Stimulated activated memory B cell treated with anti-CD40 and anti-IgM and Interleukin-4, amounts not matched to agents 10 μg/mL and 1 μg/mL and 100 μg/mL, for 72 hours (primary cell): ENCODE measurements around the gene TMEM108.

Source experiments
- ATAC-seq: fragments of 150-1000 bp; cut with Tn5 transposase; 2 replicates; pipeline ENCODE4 v1.10.0; 2021
- H3K27ac Mint-ChIP-seq: one replicate; pipeline ENCODE4 v1.8.0; 2022; ENCODE audit warnings: mild to moderate bottlenecking, mixed read lengths
- H3K27me3 Mint-ChIP-seq: one replicate; pipeline ENCODE4 v1.8.0; 2022; ENCODE audit warnings: mixed read lengths
- H3K36me3 Mint-ChIP-seq: one replicate; pipeline ENCODE4 v1.8.0; 2022; ENCODE audit warnings: mixed read lengths
- H3K4me1 Mint-ChIP-seq: one replicate; pipeline ENCODE4 v1.8.0; 2022; ENCODE audit warnings: mixed read lengths
- H3K4me3 Mint-ChIP-seq: one replicate; pipeline ENCODE4 v1.8.0; 2022; ENCODE audit warnings: mild to moderate bottlenecking, moderate library complexity, mixed read lengths
- H3K9me3 Mint-ChIP-seq: one replicate; pipeline ENCODE4 v1.8.0; 2022; ENCODE audit warnings: mixed read lengths

TMEM108 gene

DNA sequence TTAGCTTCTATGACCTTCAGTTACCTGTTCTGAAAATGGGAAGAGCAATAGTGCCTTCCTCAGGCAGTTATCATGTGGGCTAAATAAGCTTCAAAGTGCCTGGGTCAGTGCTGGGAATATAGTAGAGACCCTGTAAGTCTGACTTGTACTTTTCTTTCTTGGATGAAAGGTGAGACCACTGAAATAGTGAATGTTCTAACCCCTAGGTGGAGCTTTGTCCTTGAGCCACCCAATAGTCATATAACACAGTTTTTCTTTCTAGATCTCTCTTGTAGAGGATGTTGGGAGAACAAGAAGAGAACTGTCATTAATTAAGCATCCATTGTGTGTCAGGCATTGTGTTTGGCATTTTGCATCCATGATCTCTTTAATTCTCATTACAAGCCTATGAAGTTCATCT is 348.7 kb downstream of the TMEM108 start:
- H3K27ac Mint-ChIP-seq: no peak overlapping the region
- no peak overlapping the region for H3K4me3 Mint-ChIP-seq
- H3K4me1 Mint-ChIP-seq: peaks cover 7% of the 10 kb centered on the region
- H3K27me3 Mint-ChIP-seq: peaks cover 17% of the 10 kb centered on the region
- H3K9me3 Mint-ChIP-seq: no peaks in the 10 kb centered on the region
- ATAC-seq: no peak
- no peaks in the 10 kb centered on the region for H3K36me3 Mint-ChIP-seq

DNA sequence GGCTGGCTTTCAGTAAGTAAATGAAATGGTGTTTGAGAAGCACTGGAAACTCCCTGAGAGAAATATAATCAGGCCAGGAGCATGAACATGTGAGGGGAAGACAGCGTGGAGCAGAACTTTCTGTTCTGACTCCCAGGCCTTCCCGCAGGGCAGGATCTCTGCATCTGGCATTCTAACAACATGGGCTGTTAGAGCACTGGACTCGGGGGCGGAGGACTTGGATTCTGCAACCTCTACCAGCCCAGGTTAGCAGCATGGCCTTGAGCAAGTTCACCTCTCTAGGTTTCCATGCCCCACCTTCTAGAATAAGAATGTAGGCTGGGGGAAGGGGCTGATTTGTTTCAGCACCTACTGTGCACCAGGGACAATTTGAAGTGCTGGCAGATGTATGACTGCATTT is 349.1 kb downstream of the TMEM108 start:
- Mint-ChIP-seq H3K27me3 (peaks cover 12% of the 10 kb centered on the region), H3K4me3 (no peak overlapping the region), H3K4me1 (peaks cover 7% of the 10 kb centered on the region), H3K9me3 (no peaks in the 10 kb centered on the region), H3K36me3 (no peaks in the 10 kb centered on the region), H3K27ac (no peak overlapping the region)
- no peak for ATAC-seq

DNA sequence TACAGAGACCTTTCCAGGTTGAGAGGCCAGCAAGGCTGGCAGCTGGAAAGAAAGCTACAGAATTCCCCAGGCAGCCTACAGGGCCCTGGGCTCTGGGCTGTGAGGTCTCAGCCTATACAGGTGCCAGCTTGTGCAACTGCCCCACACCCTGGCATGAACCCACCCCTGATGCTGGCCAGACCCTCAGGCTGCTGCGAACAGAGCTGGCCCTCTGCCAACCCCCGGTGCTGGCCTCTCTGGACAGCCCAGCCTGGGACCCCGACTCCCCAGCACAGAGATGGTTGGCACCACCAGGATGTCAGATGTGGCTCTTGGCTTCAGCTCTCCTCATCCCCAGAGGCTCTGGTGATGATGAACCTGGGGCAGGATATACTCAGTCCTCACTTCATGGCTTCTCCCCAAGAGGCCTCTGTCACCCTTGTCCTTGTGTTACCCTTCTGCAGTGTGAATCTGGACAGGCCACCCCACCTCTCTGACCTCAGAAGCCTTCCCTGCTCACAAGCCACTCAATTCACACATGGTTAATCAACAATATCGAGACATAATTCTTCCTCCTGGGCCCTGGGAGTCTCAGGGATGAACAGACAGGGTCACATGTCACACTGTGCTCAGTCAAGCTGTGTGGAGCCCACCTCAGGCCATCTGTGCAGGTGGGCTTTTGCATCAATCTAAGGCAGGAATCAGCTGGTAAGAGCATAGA is 350.7 kb downstream of the TMEM108 start:
- Mint-ChIP-seq H3K36me3 (no peaks in the 10 kb centered on the region), H3K27ac (no peak overlapping the region), H3K4me1 (peaks cover 7% of the 10 kb centered on the region), H3K27me3 (peaks cover 8% of the 10 kb centered on the region), H3K4me3 (no peak overlapping the region), H3K9me3 (no peaks in the 10 kb centered on the region)
- no peak for ATAC-seq

DNA sequence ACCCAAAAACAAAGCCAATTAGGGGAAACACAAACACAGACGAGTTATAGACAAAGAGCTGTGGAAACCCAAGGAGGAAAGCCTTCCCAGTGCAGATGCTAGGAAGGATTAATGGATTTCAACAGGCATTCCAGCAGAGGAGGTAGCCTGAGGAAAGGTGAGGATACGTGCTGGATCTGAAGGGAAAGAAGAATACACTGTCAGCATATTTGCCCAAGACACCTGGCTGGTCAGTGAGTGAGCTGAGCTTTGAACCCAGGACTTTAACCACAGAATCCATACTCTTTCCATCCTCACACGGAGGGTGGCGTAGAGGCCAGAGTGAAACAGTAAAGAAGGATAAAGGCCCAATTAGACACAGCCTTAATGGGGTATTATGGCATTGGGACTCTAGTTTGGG is 352.5 kb downstream of the TMEM108 start:
- Mint-ChIP-seq H3K27me3 (peaks cover under 1% of the 10 kb centered on the region), H3K4me3 (no peak overlapping the region), H3K9me3 (peaks cover 4% of the 10 kb centered on the region), H3K36me3 (peaks cover 6% of the 10 kb centered on the region), H3K4me1 (peaks cover 10% of the 10 kb centered on the region), H3K27ac (no peak overlapping the region)
- no peak for ATAC-seq

GRCh38 chr3:133393204-133393603 is 355.0 kb downstream of the TMEM108 start:
- H3K4me1 Mint-ChIP-seq: peaks cover 7% of the 10 kb centered on the region

GRCh38 chr3:133393691-133394474 is 355.7 kb downstream of the TMEM108 start:
- H3K4me1 Mint-ChIP-seq: peaks cover 7% of the 10 kb centered on the region

More at GRCh38 chr3:133393204-133393603, 355.0 kb downstream of the TMEM108 start:
- peaks cover 6% of the 10 kb centered on the region for H3K36me3 Mint-ChIP-seq
- no peak overlapping the region for H3K4me3 Mint-ChIP-seq
- H3K27me3 Mint-ChIP-seq: peaks cover 3% of the 10 kb centered on the region
- peaks cover 4% of the 10 kb centered on the region for H3K9me3 Mint-ChIP-seq
- H3K27ac Mint-ChIP-seq: no peak overlapping the region
- ATAC-seq: no peak

GRCh38 chr3:133394561-133395311 is 356.5 kb downstream of the TMEM108 start:
- no peak for ATAC-seq
- peaks cover 4% of the 10 kb centered on the region for H3K9me3 Mint-ChIP-seq

More at GRCh38 chr3:133393691-133394474, 355.7 kb downstream of the TMEM108 start:
- Mint-ChIP-seq H3K36me3 (peaks cover 6% of the 10 kb centered on the region), H3K27ac (no peak overlapping the region), H3K9me3 (peaks cover 4% of the 10 kb centered on the region), H3K27me3 (peaks cover 6% of the 10 kb centered on the region), H3K4me3 (no peak overlapping the region)
- ATAC-seq: no peak

GRCh38 chr3:133396906-133397305 is 358.7 kb downstream of the TMEM108 start:
- Mint-ChIP-seq H3K27ac (no peak overlapping the region), H3K4me1 (peaks cover 7% of the 10 kb centered on the region), H3K27me3 (peaks cover 6% of the 10 kb centered on the region), H3K4me3 (no peak overlapping the region), H3K9me3 (peaks cover 4% of the 10 kb centered on the region), H3K36me3 (peaks cover 6% of the 10 kb centered on the region)
- ATAC-seq: no peak

More at GRCh38 chr3:133394561-133395311, 356.5 kb downstream of the TMEM108 start:
- H3K27ac Mint-ChIP-seq: no peak overlapping the region
- no peak overlapping the region for H3K4me3 Mint-ChIP-seq
- peaks cover 7% of the 10 kb centered on the region for H3K4me1 Mint-ChIP-seq
- peaks cover 6% of the 10 kb centered on the region for H3K36me3 Mint-ChIP-seq
- peaks cover 6% of the 10 kb centered on the region for H3K27me3 Mint-ChIP-seq

GRCh38 chr3:133400006-133400515 is 361.9 kb downstream of the TMEM108 start, which contains the start of gene BFSP2:
Gene BFSP2 (plus strand): TSS chr3:133400056. CDS start chr3:133400084, 28 bp downstream.
- ATAC-seq: no peak
- H3K4me3 Mint-ChIP-seq: no peak within 1 kb of the TSS
- H3K4me1 Mint-ChIP-seq: peaks cover 5% of the 10 kb centered on the region
- peaks cover 11% of the 10 kb centered on the region for H3K27me3 Mint-ChIP-seq
- H3K27ac Mint-ChIP-seq: no peak within 1 kb of the TSS
- H3K36me3 Mint-ChIP-seq: no peaks in the 10 kb centered on the region
- H3K9me3 Mint-ChIP-seq: no peaks in the 10 kb centered on the region

DNA sequence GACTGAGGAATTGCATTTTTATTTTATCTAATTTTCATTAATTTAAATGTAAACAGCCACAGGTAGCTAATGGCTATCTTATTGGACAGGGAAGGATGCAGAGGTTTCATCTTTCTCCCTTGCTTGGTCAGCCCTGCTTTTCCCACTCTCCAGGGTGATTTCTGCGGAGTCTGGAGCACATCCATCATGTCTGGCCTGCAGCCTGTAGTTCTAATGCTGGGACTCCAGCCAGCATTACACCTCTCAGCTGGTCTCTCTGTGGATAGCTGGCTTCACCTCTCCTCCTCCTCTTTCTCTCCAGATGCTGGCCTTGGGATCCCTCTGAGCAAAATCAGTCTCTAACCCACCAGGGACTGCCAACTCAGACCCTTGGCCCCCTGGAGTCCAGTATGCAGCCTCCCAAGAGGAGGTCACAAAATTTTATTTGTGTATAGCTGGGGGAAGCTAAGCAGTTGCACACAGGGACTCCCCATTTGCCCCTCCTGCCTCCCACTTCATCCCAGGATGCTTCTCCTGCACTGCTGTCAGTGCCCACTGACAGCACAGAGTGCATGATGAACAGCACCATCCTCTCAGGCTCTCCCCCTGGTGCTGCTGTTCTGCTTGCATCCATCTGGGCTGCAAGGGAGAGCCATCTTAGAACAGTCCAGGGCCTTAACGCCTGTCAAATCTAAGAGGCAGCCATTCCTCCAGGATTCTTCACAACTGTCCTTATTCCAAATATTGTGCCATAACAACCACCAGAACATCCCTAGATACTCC is 363.4 kb downstream of the TMEM108 start:
- H3K9me3 Mint-ChIP-seq: no peaks in the 10 kb centered on the region
- H3K36me3 Mint-ChIP-seq: no peaks in the 10 kb centered on the region
- H3K4me3 Mint-ChIP-seq: no peak overlapping the region
- no peak overlapping the region for H3K27ac Mint-ChIP-seq
- no peaks in the 10 kb centered on the region for H3K4me1 Mint-ChIP-seq
- H3K27me3 Mint-ChIP-seq: peaks cover 18% of the 10 kb centered on the region
- no peak for ATAC-seq

DNA sequence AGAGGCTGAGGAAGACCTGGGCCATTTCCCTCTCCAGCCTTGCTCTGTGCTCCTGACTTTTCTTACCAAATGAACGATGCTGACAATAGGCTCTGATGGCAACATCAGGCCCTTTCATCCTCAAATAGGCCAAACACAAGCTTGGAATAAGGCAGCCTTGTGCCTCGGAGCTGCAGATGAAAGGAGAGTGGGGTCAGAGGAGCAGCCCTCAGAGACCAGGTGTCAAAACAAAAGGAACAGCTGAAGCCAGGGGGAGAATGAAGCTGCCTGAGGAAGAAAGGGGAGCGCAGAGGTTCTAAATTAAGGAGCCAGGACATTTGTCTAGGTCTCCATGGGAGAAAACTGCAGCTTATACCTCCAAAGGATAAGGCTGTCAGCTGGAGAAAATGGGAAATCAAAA is 366.7 kb downstream of the TMEM108 start:
- peaks cover 40% of the 10 kb centered on the region for H3K27me3 Mint-ChIP-seq
- H3K9me3 Mint-ChIP-seq: no peaks in the 10 kb centered on the region
- H3K4me3 Mint-ChIP-seq: no peak overlapping the region
- ATAC-seq: no peak
- H3K4me1 Mint-ChIP-seq: no peaks in the 10 kb centered on the region
- H3K36me3 Mint-ChIP-seq: no peaks in the 10 kb centered on the region
- no peak overlapping the region for H3K27ac Mint-ChIP-seq

DNA sequence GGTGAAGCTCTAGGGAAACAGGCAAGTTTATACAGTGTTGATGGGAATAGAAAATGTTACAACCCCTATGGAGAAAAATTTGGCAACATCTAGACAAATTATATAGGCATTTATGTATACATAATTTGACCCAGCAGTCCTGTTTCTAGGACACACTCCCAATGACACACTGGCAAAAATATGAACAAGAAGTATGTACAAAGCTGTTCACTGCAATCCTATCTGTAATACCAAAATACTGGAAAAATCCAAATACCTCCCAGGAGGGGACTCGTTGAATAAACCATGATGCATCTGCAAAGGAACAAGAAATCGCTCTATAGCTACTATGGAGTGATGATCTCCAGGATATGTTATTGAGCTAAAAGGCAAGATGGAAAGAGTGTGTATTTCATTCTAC is 370.2 kb downstream of the TMEM108 start:
- Mint-ChIP-seq H3K36me3 (no peaks in the 10 kb centered on the region), H3K4me1 (peaks cover 8% of the 10 kb centered on the region), H3K9me3 (no peaks in the 10 kb centered on the region), H3K27ac (no peak overlapping the region), H3K4me3 (no peak overlapping the region), H3K27me3 (peaks cover 56% of the 10 kb centered on the region)
- ATAC-seq: no peak

GRCh38 chr3:133408961-133409360 is 370.8 kb downstream of the TMEM108 start:
- H3K27ac Mint-ChIP-seq: no peak overlapping the region
- no peak for ATAC-seq
- H3K4me1 Mint-ChIP-seq: peaks cover 14% of the 10 kb centered on the region
- H3K36me3 Mint-ChIP-seq: no peaks in the 10 kb centered on the region
- H3K27me3 Mint-ChIP-seq: peaks cover 56% of the 10 kb centered on the region
- H3K9me3 Mint-ChIP-seq: no peaks in the 10 kb centered on the region
- no peak overlapping the region for H3K4me3 Mint-ChIP-seq

DNA sequence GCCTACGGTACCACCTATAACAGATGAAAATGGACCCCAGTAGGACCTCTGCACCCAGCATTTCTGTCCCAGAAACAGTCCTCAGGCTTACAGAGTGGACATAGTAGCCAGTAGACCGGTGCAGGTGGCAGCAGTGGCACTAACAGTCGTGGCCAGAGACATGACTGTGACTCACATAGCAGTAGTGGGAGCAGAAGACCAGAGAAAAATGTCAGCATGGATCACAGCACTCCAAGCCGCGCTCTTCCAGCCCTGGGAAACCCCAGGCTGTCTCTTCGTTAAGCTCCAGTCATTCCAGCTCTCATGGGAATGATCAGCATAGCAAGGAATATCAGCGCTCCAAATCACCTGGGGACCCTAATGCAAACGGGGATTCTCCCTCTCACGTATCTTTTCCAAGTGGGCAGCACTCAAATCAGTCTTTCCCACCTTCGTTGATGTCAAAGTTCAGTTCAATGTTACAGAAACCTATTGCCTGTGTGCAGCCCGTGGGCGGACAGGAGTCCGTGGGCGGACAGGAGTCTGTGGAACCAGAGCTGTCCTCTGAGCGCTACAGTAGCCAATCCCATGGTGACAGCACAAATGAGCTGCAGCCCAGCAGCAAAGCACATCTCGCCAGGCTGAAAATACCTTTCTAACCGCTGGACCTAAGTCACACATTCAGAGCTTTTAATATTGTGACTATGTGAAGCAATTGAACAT is 372.2 kb downstream of the TMEM108 start:
- no peak overlapping the region for H3K4me3 Mint-ChIP-seq
- no peaks in the 10 kb centered on the region for H3K36me3 Mint-ChIP-seq
- no peak for ATAC-seq
- no peaks in the 10 kb centered on the region for H3K9me3 Mint-ChIP-seq
- H3K27ac Mint-ChIP-seq: no peak overlapping the region
- peaks cover 49% of the 10 kb centered on the region for H3K27me3 Mint-ChIP-seq
- H3K4me1 Mint-ChIP-seq: peaks cover 15% of the 10 kb centered on the region
